ENCODE results near the gene CDH13. TPM values are rescaled to one million over a fixed set of nuclear protein-coding genes. Genes with fewer than 3 reads are reported as not detected.

The CDH13 gene
- polyA plus RNA-seq, 2 of the 4 experiments (the other 2 are of a cell fraction): not detected

- H3K9me3 ChIP-seq: no peaks in the 10 kb centered on the region
- no peaks in the 10 kb centered on the region for H3K4me1 ChIP-seq
- 18% methylated on average over 5 of the region's 5 CpGs for WGBS (ENCODE audit: missing lambda C conversion rate)
- FAIRE-seq: no peak
- H3K4me2 ChIP-seq: no peak overlapping the region
- no peak for DNase-seq (ENCODE audit: low read depth in 1 of 2, low spot score in 1 of 2)
- TF ChIP-seq ZC3H11A (IDR thresholded peaks at IDR 0.05) (no peak), HDAC2 (IDR thresholded peaks at IDR 0.05) (no peak), CHD4 (IDR thresholded peaks at IDR 0.05; ENCODE audit: borderline replicate concordance) (no peak), ZFP36 (IDR thresholded peaks at IDR 0.05; ENCODE audit: borderline replicate concordance, partially characterized antibody) (no peak), RNF2 (IDR thresholded peaks at IDR 0.05; ENCODE audit: borderline replicate concordance, low read depth) (no peak), GATA3 (IDR thresholded peaks at IDR 0.05; ENCODE audit: borderline replicate concordance) (no peak), POLR2A (IDR thresholded peaks at IDR 0.05; ENCODE audit: low read length) (no peak), PHF8 (IDR thresholded peaks at IDR 0.05; ENCODE audit: borderline replicate concordance, low read depth) (no peak), ZSCAN20 (CRISPR knock-in tag; IDR thresholded peaks at IDR 0.05) (no peak), HOXB13 (CRISPR knock-in tag; IDR thresholded peaks at IDR 0.05; ENCODE audit: low read depth) (no peak), EHF (CRISPR knock-in tag; IDR thresholded peaks at IDR 0.05) (no peak)
- no peak overlapping the region for H3K27ac ChIP-seq
- POLR2A ChIA-PET: no interaction called here
- no peak for ATAC-seq
- CTCF ChIA-PET: no interaction called here
- no peak overlapping the region for H3K4me3 ChIP-seq
Measured at GRCh38 chr16:83771306-83771942, 1144.7 kb downstream of the CDH13 start.

GRCh38 chr16:83772806-83773205 lies 1146.0 kb downstream of the CDH13 start:
- Histone ChIP-seq H3K4me1 (no peaks in the 10 kb centered on the region), H3K9me3 (no peaks in the 10 kb centered on the region), H3K4me2 (no peak overlapping the region), H3K27ac (no peak overlapping the region), H3K4me3 (no peak overlapping the region)
- ChIA-PET POLR2A (no interaction called here), CTCF (no interaction called here)
- DNase-seq (ENCODE audit: low read depth in 1 of 2, low spot score in 1 of 2) (no peak), ATAC-seq (no peak), FAIRE-seq (no peak)
- TF ChIP-seq ZNF302 (CRISPR knock-in tag; IDR thresholded peaks at IDR 0.05) (no peak), ZC3H11A (IDR thresholded peaks at IDR 0.05) (no peak), FOSB (CRISPR knock-in tag; IDR thresholded peaks at IDR 0.05) (no peak), EP300 (IDR thresholded peaks at IDR 0.05) (no peak), CBX2 (IDR thresholded peaks at IDR 0.05; ENCODE audit: borderline replicate concordance, low read depth) (no peak), ATOH8 (CRISPR knock-in tag; IDR thresholded peaks at IDR 0.05; ENCODE audit: low read depth) (no peak), MAFK (IDR thresholded peaks at IDR 0.05; ENCODE audit: partially characterized antibody) (no peak), TFCP2L1 (CRISPR knock-in tag; IDR thresholded peaks at IDR 0.05) (no peak), JUN (IDR thresholded peaks at IDR 0.05) (no peak), FOXS1 (CRISPR knock-in tag; IDR thresholded peaks at IDR 0.05) (no peak), HMGXB4 (CRISPR knock-in tag; IDR thresholded peaks at IDR 0.05; ENCODE audit: borderline replicate concordance) (no peak), RAD21 (conservative IDR thresholded peaks at IDR 0.05 in 1 of 2, IDR thresholded peaks at IDR 0.05 in 1 of 2) (no peak), HOXB13 (CRISPR knock-in tag; IDR thresholded peaks at IDR 0.05; ENCODE audit: low read depth) (no peak), HDAC2 (IDR thresholded peaks at IDR 0.05) (no peak), NR3C1 (IDR thresholded peaks at IDR 0.05) (no peak), RNF2 (IDR thresholded peaks at IDR 0.05; ENCODE audit: borderline replicate concordance, low read depth) (no peak)
- 0% methylated on average over 1 of the region's 1 CpG for WGBS (ENCODE audit: missing lambda C conversion rate)

GRCh38 chr16:83774066-83774465 lies 1147.3 kb downstream of the CDH13 start:
- Histone ChIP-seq H3K4me2 (no peak overlapping the region), H3K27ac (no peak overlapping the region), H3K4me3 (no peak overlapping the region), H3K4me1 (no peaks in the 10 kb centered on the region), H3K9me3 (no peaks in the 10 kb centered on the region)
- ATAC-seq: no peak
- TF ChIP-seq EHF (CRISPR knock-in tag; IDR thresholded peaks at IDR 0.05): no peak
- no peak for TF ChIP-seq CHD4 (IDR thresholded peaks at IDR 0.05; ENCODE audit: borderline replicate concordance)
- TF ChIP-seq CEBPB (IDR thresholded peaks at IDR 0.05): no peak
- no peak for TF ChIP-seq RARB (CRISPR knock-in tag; IDR thresholded peaks at IDR 0.05)
- TF ChIP-seq GATA3 (IDR thresholded peaks at IDR 0.05; ENCODE audit: borderline replicate concordance): no peak
- TF ChIP-seq ATOH8 (CRISPR knock-in tag; IDR thresholded peaks at IDR 0.05; ENCODE audit: low read depth): no peak
- no peak for TF ChIP-seq CBX2 (IDR thresholded peaks at IDR 0.05; ENCODE audit: borderline replicate concordance, low read depth)
- TF ChIP-seq ZFP36 (IDR thresholded peaks at IDR 0.05; ENCODE audit: borderline replicate concordance, partially characterized antibody): no peak
- no peak for TF ChIP-seq POLR2AphosphoS2 (conservative IDR thresholded peaks at IDR 0.05; ENCODE audit: low read length)
- TF ChIP-seq ZC3H11A (IDR thresholded peaks at IDR 0.05): no peak
- no peak for TF ChIP-seq ELK1 (IDR thresholded peaks at IDR 0.05; ENCODE audit: low read depth, low read length)
- TF ChIP-seq JUNB (IDR thresholded peaks at IDR 0.05): no peak
- no peak for TF ChIP-seq ESRRA (IDR thresholded peaks at IDR 0.05; ENCODE audit: borderline replicate concordance, low read length)
- no peak for TF ChIP-seq RCOR1 (IDR thresholded peaks at IDR 0.05; ENCODE audit: low read depth, low read length)
- TF ChIP-seq KDM5A (IDR thresholded peaks at IDR 0.05): no peak
- DNase-seq (ENCODE audit: low read depth in 1 of 2, low spot score in 1 of 2): no peak
- 16% methylated on average over 4 of the region's 4 CpGs for WGBS (ENCODE audit: missing lambda C conversion rate)
- ChIA-PET CTCF (no interaction called here), POLR2A (no interaction called here)
- no peak for FAIRE-seq
